ENCODE measurements around the gene ADAMTS17. TPM values are rescaled to one million over a fixed set of nuclear protein-coding genes. Genes with fewer than 3 reads are reported as not detected.

The ADAMTS17 gene
- 0.32 and 0.50 TPM in 2 replicates for total RNA-seq (2014; rRNA removed; shearing (Covaris generic))

GRCh38 chr15:100341750-100342560, at the start of gene ADAMTS17:
TSS of gene ADAMTS17 (minus strand) at chr15:100341975. CDS start at chr15:100341899, 76 bp downstream.
- peak within 1 kb of the TSS; percentile 24 for H3K4me3 ChIP-seq

GRCh38 chr15:100385300-100386050, 43.7 kb upstream of the ADAMTS17 start:
- Histone ChIP-seq H3K9me3 (replicated peaks) (0 out of 2 replicates have a peak, but pooled peaks cover 3% of the 10 kb centered on the region), H3K36me3 (no peaks in the 10 kb centered on the region), H3K4me3 (no peak overlapping the region), H3K4me1 (replicated peaks) (no peaks in the 10 kb centered on the region), H3K27ac (no peak overlapping the region), H3K27me3 (replicated peaks) (no peaks in the 10 kb centered on the region)
- no peak for DNase-seq (ENCODE audit: low read depth in 1 of 2, low spot score in 2 of 2)

More at GRCh38 chr15:100341750-100342560, at the start of gene ADAMTS17:
- Histone ChIP-seq H3K36me3 (no peaks in the 10 kb centered on the region), H3K27ac (no peak within 1 kb of the TSS), H3K9me3 (replicated peaks) (peaks cover 6% of the 10 kb centered on the region), H3K27me3 (replicated peaks) (peaks cover 43% of the 10 kb centered on the region), H3K4me1 (replicated peaks) (peaks cover 7% of the 10 kb centered on the region)
- DNase-seq (ENCODE audit: low read depth in 1 of 2, low spot score in 2 of 2): peak; percentile 52 to 70

GRCh38 chr15:100384108-100384410, 42.3 kb upstream of the ADAMTS17 start:
- no peak for DNase-seq (ENCODE audit: low read depth in 1 of 2, low spot score in 2 of 2)
- H3K36me3 ChIP-seq: no peaks in the 10 kb centered on the region
- H3K9me3 ChIP-seq (replicated peaks): 0 out of 2 replicates have a peak, but pooled peaks cover 3% of the 10 kb centered on the region
- H3K4me3 ChIP-seq: no peak overlapping the region
- no peaks in the 10 kb centered on the region for H3K27me3 ChIP-seq (replicated peaks)
- H3K4me1 ChIP-seq (replicated peaks): no peaks in the 10 kb centered on the region
- H3K27ac ChIP-seq: no peak overlapping the region

- Histone ChIP-seq H3K4me1 (replicated peaks) (no peaks in the 10 kb centered on the region), H3K4me3 (no peak overlapping the region), H3K36me3 (no peaks in the 10 kb centered on the region), H3K27ac (no peak overlapping the region), H3K27me3 (replicated peaks) (no peaks in the 10 kb centered on the region), H3K9me3 (replicated peaks) (0 out of 2 replicates have a peak, but pooled peaks cover 3% of the 10 kb centered on the region)
- no peak for DNase-seq (ENCODE audit: low read depth in 1 of 2, low spot score in 2 of 2)
Measured at GRCh38 chr15:100383302-100384107, 41.7 kb upstream of the ADAMTS17 start.

- no peak overlapping the region for H3K27ac ChIP-seq
- H3K4me3 ChIP-seq: no peak overlapping the region
- H3K9me3 ChIP-seq (replicated peaks): no peaks in the 10 kb centered on the region
- H3K27me3 ChIP-seq (replicated peaks): no peaks in the 10 kb centered on the region; the same call in 1 of the 2 replicates
- no peak for DNase-seq (ENCODE audit: low read depth in 1 of 2, low spot score in 2 of 2)
- no peaks in the 10 kb centered on the region for H3K36me3 ChIP-seq
- H3K4me1 ChIP-seq (replicated peaks): no peaks in the 10 kb centered on the region
Measured at GRCh38 chr15:100373942-100374341, 32.2 kb upstream of the ADAMTS17 start.

GRCh38 chr15:100373120-100373896, 31.5 kb upstream of the ADAMTS17 start:
- no peak overlapping the region for H3K4me3 ChIP-seq
- H3K27me3 ChIP-seq (replicated peaks): no peaks in the 10 kb centered on the region; the same call in 1 of the 2 replicates
- H3K27ac ChIP-seq: no peak overlapping the region
- H3K4me1 ChIP-seq (replicated peaks): no peaks in the 10 kb centered on the region
- H3K9me3 ChIP-seq (replicated peaks): no peaks in the 10 kb centered on the region
- H3K36me3 ChIP-seq: no peaks in the 10 kb centered on the region
- DNase-seq (ENCODE audit: low read depth in 1 of 2, low spot score in 2 of 2): no peak

- DNase-seq (ENCODE audit: low read depth in 1 of 2, low spot score in 2 of 2): no peak
- Histone ChIP-seq H3K36me3 (no peaks in the 10 kb centered on the region), H3K27ac (no peak overlapping the region), H3K9me3 (replicated peaks) (no peaks in the 10 kb centered on the region), H3K4me3 (no peak overlapping the region), H3K27me3 (replicated peaks) (no peaks in the 10 kb centered on the region; the same call in 1 of the 2 replicates), H3K4me1 (replicated peaks) (no peaks in the 10 kb centered on the region)
Measured at GRCh38 chr15:100372739-100373119, 31.0 kb upstream of the ADAMTS17 start.

GRCh38 chr15:100355342-100355741, 13.6 kb upstream of the ADAMTS17 start:
- no peak for DNase-seq (ENCODE audit: low read depth in 1 of 2, low spot score in 2 of 2)
- Histone ChIP-seq H3K9me3 (replicated peaks) (no peaks in the 10 kb centered on the region; the same call in 1 of the 2 replicates), H3K27me3 (replicated peaks) (no peaks in the 10 kb centered on the region), H3K4me1 (replicated peaks) (peaks cover 4% of the 10 kb centered on the region; the same call in 1 of the 2 replicates), H3K27ac (no peak overlapping the region), H3K36me3 (no peaks in the 10 kb centered on the region), H3K4me3 (no peak overlapping the region)

- Histone ChIP-seq H3K27me3 (replicated peaks) (no peaks in the 10 kb centered on the region), H3K27ac (no peak overlapping the region), H3K9me3 (replicated peaks) (no peaks in the 10 kb centered on the region; the same call in 1 of the 2 replicates), H3K4me1 (replicated peaks) (peaks cover 13% of the 10 kb centered on the region; the same call in 1 of the 2 replicates), H3K36me3 (no peaks in the 10 kb centered on the region), H3K4me3 (no peak overlapping the region)
- DNase-seq (ENCODE audit: low read depth in 1 of 2, low spot score in 2 of 2): no peak
Measured at GRCh38 chr15:100353449-100353848, 11.7 kb upstream of the ADAMTS17 start.

- no peak for DNase-seq (ENCODE audit: low read depth in 1 of 2, low spot score in 2 of 2)
- H3K27me3 ChIP-seq (replicated peaks): no peaks in the 10 kb centered on the region
- H3K27ac ChIP-seq: no peak overlapping the region
- H3K4me3 ChIP-seq: no peak overlapping the region
- no peaks in the 10 kb centered on the region for H3K36me3 ChIP-seq
- H3K4me1 ChIP-seq (replicated peaks): peaks cover 13% of the 10 kb centered on the region; the same call in 1 of the 2 replicates
- H3K9me3 ChIP-seq (replicated peaks): no peaks in the 10 kb centered on the region; the same call in 1 of the 2 replicates
Measured at GRCh38 chr15:100350434-100351226, 8.9 kb upstream of the ADAMTS17 start.

GRCh38 chr15:100349696-100350433, 8.1 kb upstream of the ADAMTS17 start:
- peak; percentile 68 to 81 for DNase-seq (ENCODE audit: low read depth in 1 of 2, low spot score in 2 of 2)
- peaks cover 13% of the 10 kb centered on the region; the same call in 1 of the 2 replicates for H3K4me1 ChIP-seq (replicated peaks)
- no peaks in the 10 kb centered on the region; the same call in 1 of the 2 replicates for H3K9me3 ChIP-seq (replicated peaks)
- no peak overlapping the region for H3K27ac ChIP-seq
- H3K36me3 ChIP-seq: no peaks in the 10 kb centered on the region
- peak overlapping the region; percentile 44 for H3K4me3 ChIP-seq
- H3K27me3 ChIP-seq (replicated peaks): no peaks in the 10 kb centered on the region
